ENCODE results near the gene CNEP1R1. TPM values are rescaled to one million over a fixed set of nuclear protein-coding genes. Genes with fewer than 3 reads are reported as not detected.

CNEP1R1 gene
- total and polyA plus RNA-seq, 7 experiments from 2014 or later: 11.2 to 41.0 (median 28.1) TPM

- Mint-ChIP-seq H3K4me1 (peaks cover 5 to 42% (median 28%) of the 10 kb centered on the region in 7 donors), H3K9me3 (no peaks in the 10 kb centered on the region), H3K36me3 (peaks cover 0 to 5% (median 0%) of the 10 kb centered on the region in 5 donors), H3K4me3 (peak overlapping the region; percentile 88 to 99 (median 96)), H3K27me3 (peaks cover 0 to 13% (median 0%) of the 10 kb centered on the region in 5 donors), H3K27ac (peak overlapping the region; percentile 87 to 97 (median 89))
- POLR2A ChIA-PET: interaction anchor here (0.6 to 2.4 kb wide), 9 partner anchors 9 to 781 kb away, joined by 3 to 16 read pairs (median 5); partner anchors contain the start of gene HEATR3
- intact Hi-C loops (cut with micrococcal nuclease): loop anchor here (1.0 to 10.0 kb wide), 20 partner anchors 40 to 781 kb away; partner anchors contain the start of genes HEATR3 (in 2 of the 2), ADCY7 (in 1 of the 2), BRD7 (in 1 of the 2) and CYLD (in 1 of the 2)
- Histone ChIP-seq H3K27me3 (ENCODE audit: control insufficient read depth in 2 of 2, insufficient read depth in 2 of 2, low read length in 2 of 2) (no peaks in the 10 kb centered on the region), H3K36me3 (ENCODE audit: control insufficient read depth in 2 of 3, insufficient read depth in 3 of 3, low read length in 3 of 3) (peaks cover 0 to 8% (median 3%) of the 10 kb centered on the region in 3 experiments), H3K27ac (ENCODE audit: low read depth, low read length) (peak overlapping the region; percentile 81), H3K9me3 (ENCODE audit: control insufficient read depth in 2 of 3, low read length in 3 of 3) (no peaks in the 10 kb centered on the region), H3K4me1 (ENCODE audit: control insufficient read depth in 2 of 2, insufficient read depth in 2 of 2, low read length in 2 of 2) (peaks cover 11 to 16% of the 10 kb centered on the region in 2 donors), H3K4me3 (ENCODE audit: low read length) (peak overlapping the region; percentile 97)
- CTCF ChIA-PET: interaction anchor here (0.6 to 4.3 kb wide), 16 partner anchors 9 to 785 kb away, joined by 3 to 58 read pairs (median 4); no protein-coding TSS in a partner anchor
- ATAC-seq: peak; percentile 13
- DNase-seq: peak in 8 of 9 donors; percentile 9 to 51 (median 40)
These were observed 509 bp downstream of the CNEP1R1 start for GRCh38 chr16:50025537-50025931.

GRCh38 chr16:50027829-50028228 is 2.8 kb downstream of the CNEP1R1 start:
- CTCF ChIA-PET: no interaction called here
- Mint-ChIP-seq H3K27me3 (no peaks in the 10 kb centered on the region), H3K27ac (peak overlapping the region in 3 of 9 donors; percentile 17 to 65 (median 25)), H3K4me3 (no peak overlapping the region), H3K9me3 (no peaks in the 10 kb centered on the region), H3K36me3 (peaks cover 0 to 19% (median 11%) of the 10 kb centered on the region in 5 donors), H3K4me1 (peaks cover 12 to 46% (median 27%) of the 10 kb centered on the region in 7 donors)
- peaks cover 5 to 21% (median 7%) of the 10 kb centered on the region in 3 experiments for H3K36me3 ChIP-seq (ENCODE audit: control insufficient read depth in 2 of 3, insufficient read depth in 3 of 3, low read length in 3 of 3)
- no peak overlapping the region for H3K4me3 ChIP-seq (ENCODE audit: low read length)
- POLR2A ChIA-PET: interaction anchor here (0.6 to 0.7 kb wide), 3 partner anchors 40 to 1400 kb away, joined by 3 to 8 read pairs (median 5); no protein-coding TSS in a partner anchor
- ATAC-seq: no peak
- H3K4me1 ChIP-seq (ENCODE audit: control insufficient read depth in 2 of 2, insufficient read depth in 2 of 2, low read length in 2 of 2): peaks cover 11 to 16% of the 10 kb centered on the region in 2 donors
- DNase-seq: no peak
- H3K27ac ChIP-seq (ENCODE audit: low read depth, low read length): peak overlapping the region; percentile 11
- H3K27me3 ChIP-seq (ENCODE audit: control insufficient read depth in 2 of 2, insufficient read depth in 2 of 2, low read length in 2 of 2): no peaks in the 10 kb centered on the region
- intact Hi-C loops (cut with micrococcal nuclease): loop anchor here (5.0 to 10.0 kb wide), 4 partner anchors 247 to 714 kb away; partner anchors contain the start of genes CYLD (in 1 of the 2) and SNX20 (in 1 of the 2)
- no peaks in the 10 kb centered on the region for H3K9me3 ChIP-seq (ENCODE audit: control insufficient read depth in 2 of 3, low read length in 3 of 3)

GRCh38 chr16:50035468-50035992 is 10.5 kb downstream of the CNEP1R1 start:
- ChIA-PET POLR2A (no interaction called here), CTCF (interaction anchor here (0.6 to 1.5 kb wide), 2 partner anchors 10 to 325 kb away, joined by 3 to 6 read pairs; partner anchors contain the start of gene CNEP1R1)
- no peak for DNase-seq
- intact Hi-C loops (cut with micrococcal nuclease): no loop called here
- Histone ChIP-seq H3K4me1 (ENCODE audit: control insufficient read depth in 2 of 2, insufficient read depth in 2 of 2, low read length in 2 of 2) (no peaks in the 10 kb centered on the region), H3K4me3 (ENCODE audit: low read length) (no peak overlapping the region), H3K9me3 (ENCODE audit: control insufficient read depth in 2 of 3, low read length in 3 of 3) (no peaks in the 10 kb centered on the region), H3K27ac (ENCODE audit: low read depth, low read length) (no peak overlapping the region), H3K27me3 (ENCODE audit: control insufficient read depth in 2 of 2, insufficient read depth in 2 of 2, low read length in 2 of 2) (no peaks in the 10 kb centered on the region), H3K36me3 (ENCODE audit: control insufficient read depth in 2 of 3, insufficient read depth in 3 of 3, low read length in 3 of 3) (peaks cover 5 to 41% (median 9%) of the 10 kb centered on the region in 3 experiments)
- no peak for ATAC-seq
- H3K4me3 Mint-ChIP-seq: no peak overlapping the region
- peaks cover 7 to 26% (median 10%) of the 10 kb centered on the region in 5 donors for H3K36me3 Mint-ChIP-seq
- H3K4me1 Mint-ChIP-seq: peaks cover 10 to 21% (median 16%) of the 10 kb centered on the region in 7 donors
- no peak overlapping the region for H3K27ac Mint-ChIP-seq
- no peaks in the 10 kb centered on the region for H3K9me3 Mint-ChIP-seq
- H3K27me3 Mint-ChIP-seq: no peaks in the 10 kb centered on the region

GRCh38 chr16:50036426-50036825 is 11.4 kb downstream of the CNEP1R1 start:
- H3K27me3 ChIP-seq (ENCODE audit: control insufficient read depth in 2 of 2, insufficient read depth in 2 of 2, low read length in 2 of 2): no peaks in the 10 kb centered on the region
- no peak overlapping the region for H3K27ac ChIP-seq (ENCODE audit: low read depth, low read length)
- DNase-seq: no peak
- H3K4me1 Mint-ChIP-seq: peaks cover 5 to 17% (median 15%) of the 10 kb centered on the region in 7 donors
- no peaks in the 10 kb centered on the region for H3K27me3 Mint-ChIP-seq
- ChIA-PET CTCF (interaction anchor here (0.8 kb wide), 1 partner anchor 1792 kb away, joined by 3 read pairs; the partner anchor contains the start of gene LONP2), POLR2A (interaction anchor here (0.8 kb wide), 1 partner anchor 33 kb away, joined by 4 read pairs; no protein-coding TSS in a partner anchor)
- no peak for ATAC-seq
- no peak overlapping the region for H3K4me3 ChIP-seq (ENCODE audit: low read length)
- H3K36me3 Mint-ChIP-seq: peaks cover 7 to 19% (median 10%) of the 10 kb centered on the region in 5 donors
- H3K9me3 Mint-ChIP-seq: no peaks in the 10 kb centered on the region
- H3K4me3 Mint-ChIP-seq: no peak overlapping the region
- no peaks in the 10 kb centered on the region for H3K9me3 ChIP-seq (ENCODE audit: control insufficient read depth in 2 of 3, low read length in 3 of 3)
- H3K4me1 ChIP-seq (ENCODE audit: control insufficient read depth in 2 of 2, insufficient read depth in 2 of 2, low read length in 2 of 2): no peaks in the 10 kb centered on the region
- H3K36me3 ChIP-seq (ENCODE audit: control insufficient read depth in 2 of 3, insufficient read depth in 3 of 3, low read length in 3 of 3): peaks cover 5 to 38% (median 9%) of the 10 kb centered on the region in 3 experiments
- intact Hi-C loops (cut with micrococcal nuclease): no loop called here
- H3K27ac Mint-ChIP-seq: peak overlapping the region in 1 of 9 donors; percentile 41

GRCh38 chr16:50037662-50038220 is 12.7 kb downstream of the CNEP1R1 start:
- Mint-ChIP-seq H3K9me3 (no peaks in the 10 kb centered on the region), H3K4me3 (no peak overlapping the region), H3K27me3 (peaks cover 0 to 5% (median 0%) of the 10 kb centered on the region in 5 donors), H3K4me1 (peaks cover 5 to 16% (median 11%) of the 10 kb centered on the region in 7 donors), H3K27ac (peak overlapping the region in 3 of 9 donors; percentile 5 to 63 (median 12)), H3K36me3 (peaks cover 3 to 10% (median 5%) of the 10 kb centered on the region in 5 donors)
- Histone ChIP-seq H3K4me1 (ENCODE audit: control insufficient read depth in 2 of 2, insufficient read depth in 2 of 2, low read length in 2 of 2) (no peaks in the 10 kb centered on the region), H3K27me3 (ENCODE audit: control insufficient read depth in 2 of 2, insufficient read depth in 2 of 2, low read length in 2 of 2) (no peaks in the 10 kb centered on the region), H3K4me3 (ENCODE audit: low read length) (no peak overlapping the region), H3K36me3 (ENCODE audit: control insufficient read depth in 2 of 3, insufficient read depth in 3 of 3, low read length in 3 of 3) (peaks cover 0 to 29% (median 5%) of the 10 kb centered on the region in 3 experiments), H3K27ac (ENCODE audit: low read depth, low read length) (no peak overlapping the region), H3K9me3 (ENCODE audit: control insufficient read depth in 2 of 3, low read length in 3 of 3) (no peaks in the 10 kb centered on the region)
- DNase-seq (no peak), ATAC-seq (no peak)
- intact Hi-C loops (cut with micrococcal nuclease): no loop called here
- ChIA-PET POLR2A (no interaction called here), CTCF (no interaction called here)

GRCh38 chr16:50038286-50038685 is 13.3 kb downstream of the CNEP1R1 start:
- Mint-ChIP-seq H3K4me3 (no peak overlapping the region), H3K36me3 (peaks cover 3 to 10% (median 5%) of the 10 kb centered on the region in 5 donors), H3K4me1 (peaks cover 5 to 16% (median 11%) of the 10 kb centered on the region in 7 donors), H3K9me3 (no peaks in the 10 kb centered on the region), H3K27me3 (peaks cover 0 to 10% (median under 1%) of the 10 kb centered on the region in 5 donors), H3K27ac (peak overlapping the region in 5 of 9 donors; percentile 0 to 41 (median 12))
- no peaks in the 10 kb centered on the region for H3K9me3 ChIP-seq (ENCODE audit: control insufficient read depth in 2 of 3, low read length in 3 of 3)
- H3K4me1 ChIP-seq (ENCODE audit: control insufficient read depth in 2 of 2, insufficient read depth in 2 of 2, low read length in 2 of 2): no peaks in the 10 kb centered on the region
- CTCF ChIA-PET: interaction anchor here (0.6 to 0.8 kb wide), 2 partner anchors 119 to 711 kb away, joined by 3 read pairs; no protein-coding TSS in a partner anchor
- peaks cover 0 to 29% (median 5%) of the 10 kb centered on the region in 3 experiments for H3K36me3 ChIP-seq (ENCODE audit: control insufficient read depth in 2 of 3, insufficient read depth in 3 of 3, low read length in 3 of 3)
- H3K27me3 ChIP-seq (ENCODE audit: control insufficient read depth in 2 of 2, insufficient read depth in 2 of 2, low read length in 2 of 2): no peaks in the 10 kb centered on the region
- ATAC-seq: no peak
- POLR2A ChIA-PET: no interaction called here
- no peak for DNase-seq
- intact Hi-C loops (cut with micrococcal nuclease): no loop called here
- H3K4me3 ChIP-seq (ENCODE audit: low read length): no peak overlapping the region
- H3K27ac ChIP-seq (ENCODE audit: low read depth, low read length): no peak overlapping the region

Data from naive thymus-derived CD4-positive, alpha-beta T cell (primary cell).